GM21360 (cell line): ENCODE results near the gene CNIH3.

ENCODE experiments used
- ATAC-seq: cut with Tn5 transposase; IDR thresholded peaks from one replicate; pipeline ENCODE4 v1.9.1; 2021; ENCODE audit warnings: mild to moderate bottlenecking, moderate library complexity; ENCODE audit not compliant: unreplicated experiment

Gene CNIH3

GRCh38 chr1:224739997-224740684, 124.0 kb downstream of the CNIH3 start:
- peak; percentile 71 for ATAC-seq

- ATAC-seq, result no peak
Measured at GRCh38 chr1:224740685-224741052, 124.6 kb downstream of the CNIH3 start.

GRCh38 chr1:224742349-224742748, 126.2 kb downstream of the CNIH3 start:
- ATAC-seq, result no peak

- ATAC-seq, result no peak
Measured at GRCh38 chr1:224743608-224744164, 127.6 kb downstream of the CNIH3 start.

GRCh38 chr1:224744521-224744920, 128.4 kb downstream of the CNIH3 start:
- ATAC-seq, result no peak

GRCh38 chr1:224745394-224745793, 129.3 kb downstream of the CNIH3 start:
- no peak for ATAC-seq

GRCh38 chr1:224745924-224746323, 129.8 kb downstream of the CNIH3 start:
- ATAC-seq, result peak; percentile 48

- peak; percentile 47 for ATAC-seq
Measured at GRCh38 chr1:224747578-224747977, 131.5 kb downstream of the CNIH3 start.

- ATAC-seq, result no peak
Measured at GRCh38 chr1:224749916-224750315, 133.8 kb downstream of the CNIH3 start.

- no peak for ATAC-seq
Measured at GRCh38 chr1:224751624-224752311, 135.7 kb downstream of the CNIH3 start.

GRCh38 chr1:224753491-224753890, 137.4 kb downstream of the CNIH3 start:
- ATAC-seq, result no peak

- no peak for ATAC-seq
Measured at GRCh38 chr1:224755586-224755985, 139.5 kb downstream of the CNIH3 start.

- ATAC-seq, result no peak
Measured at GRCh38 chr1:224757508-224757907, 141.4 kb downstream of the CNIH3 start.

GRCh38 chr1:224759135-224759534, 143.0 kb downstream of the CNIH3 start:
- ATAC-seq, result no peak

- no peak for ATAC-seq
Measured at GRCh38 chr1:224759681-224760091, 143.6 kb downstream of the CNIH3 start.

GRCh38 chr1:224760163-224760562, 144.0 kb downstream of the CNIH3 start:
- ATAC-seq, result no peak

- no peak for ATAC-seq
Measured at GRCh38 chr1:224761245-224761644, 145.1 kb downstream of the CNIH3 start.

- no peak for ATAC-seq
Measured at GRCh38 chr1:224762046-224762445, 145.9 kb downstream of the CNIH3 start.

- no peak for ATAC-seq
Measured at GRCh38 chr1:224762701-224763100, 146.6 kb downstream of the CNIH3 start.

GRCh38 chr1:224763126-224763775, 147.1 kb downstream of the CNIH3 start:
- no peak for ATAC-seq

- ATAC-seq, result no peak
Measured at GRCh38 chr1:224766266-224766665, 150.1 kb downstream of the CNIH3 start.

GRCh38 chr1:224767031-224767430, 150.9 kb downstream of the CNIH3 start:
- ATAC-seq, result no peak
